GM12878 (cell line): ENCODE measurements around the gene N4BP3. TPM values are rescaled to one million over a fixed set of nuclear protein-coding genes. Genes with fewer than 3 reads are reported as not detected.

Experiments used
- CBFB ChIP-seq: IDR thresholded peaks from 2 replicates; pipeline ENCODE4 v1.6.1; 2016; ENCODE audit warnings: antibody characterized with exemption, low read depth
- CBX5 ChIP-seq: sonication (generic); IDR thresholded peaks from 2 replicates; pipeline ENCODE4 v1.6.1; 2016; ENCODE audit warnings: low read depth, moderate library complexity, mild to moderate bottlenecking, inconsistent platforms
- CEBPZ ChIP-seq: fragments of 150-350 bp; IDR thresholded peaks from 2 replicates; pipeline ENCODE4 v1.6.1; 2016; ENCODE audit warnings: low read depth, low read length
- CREM ChIP-seq: IDR thresholded peaks from 2 replicates; pipeline ENCODE4 v1.6.1; 2014; ENCODE audit warnings: antibody characterized with exemption, low read depth
- EGR1 ChIP-seq, 2 experiments: IDR thresholded peaks; 1 replicate in 1 of 2; 2 replicates in 1 of 2; pipeline ENCODE4 v1.6.1; 2011 to 2012; ENCODE audit warnings: low read depth in 2 of 2, low read length in 2 of 2, borderline replicate concordance in 1 of 2, mild to moderate bottlenecking in 1 of 2, moderate library complexity in 1 of 2
- EP300 ChIP-seq, 2 experiments: fragments of 150-350 bp in 1 of 2; IDR thresholded peaks; 2 replicates each; pipeline ENCODE4 v1.6.1; 2011 to 2012; ENCODE audit warnings: low read depth in 2 of 2, low read length in 2 of 2, borderline replicate concordance in 1 of 2, improper control_type of control experiment in 1 of 2, inconsistent platforms in 1 of 2; ENCODE audit not compliant: control insufficient read depth in 1 of 2
- EZH2 ChIP-seq: IDR thresholded peaks from 2 replicates; pipeline ENCODE4 v1.6.1; 2012; ENCODE audit warnings: low read depth, mild to moderate bottlenecking, control low read depth, inconsistent platforms, low read length, borderline replicate concordance; ENCODE audit not compliant: control insufficient read depth
- HCFC1 ChIP-seq: fragments of 150-350 bp; IDR thresholded peaks from 2 replicates; pipeline ENCODE4 v1.6.1; 2014; ENCODE audit warnings: low read length
- MEF2A ChIP-seq: IDR thresholded peaks from 2 replicates; pipeline ENCODE4 v1.6.1; 2011; ENCODE audit warnings: low read depth, mild to moderate bottlenecking, low read length, moderate library complexity; ENCODE audit not compliant: insufficient read depth
- MEF2B ChIP-seq: fragments of 450-650 bp; IDR thresholded peaks from 2 replicates; pipeline ENCODE4 v1.6.1; 2018; ENCODE audit warnings: mild to moderate bottlenecking, moderate library complexity; ENCODE audit not compliant: partially characterized antibody, poor library complexity, severe bottlenecking
- MLLT1 ChIP-seq: fragments of 450-650 bp; IDR thresholded peaks from 2 replicates; pipeline ENCODE4 v1.6.1; 2016; ENCODE audit warnings: mild to moderate bottlenecking
- PAX5 ChIP-seq: IDR thresholded peaks from 2 replicates; pipeline ENCODE4 v1.6.1; 2011; ENCODE audit warnings: low read depth, low read length, borderline replicate concordance
- RELA ChIP-seq: fragments of 450-650 bp; IDR thresholded peaks from 2 replicates; pipeline ENCODE4 v1.8.0; 2014; ENCODE audit warnings: borderline replicate concordance; ENCODE audit not compliant: partially characterized antibody
- SMAD5 ChIP-seq: IDR thresholded peaks from 2 replicates; pipeline ENCODE4 v1.6.1; 2016; ENCODE audit warnings: antibody characterized with exemption, low read depth
- SPI1 ChIP-seq: IDR thresholded peaks from 2 replicates; pipeline ENCODE4 v1.6.1; 2011; ENCODE audit warnings: low read depth, mild to moderate bottlenecking, low read length, moderate library complexity, borderline replicate concordance; ENCODE audit not compliant: insufficient read depth
- SUZ12 ChIP-seq: fragments of 200-600 bp; sonication (generic); IDR thresholded peaks from one replicate; pipeline ENCODE4 v1.6.1; 2018; ENCODE audit warnings: antibody characterized with exemption, mild to moderate bottlenecking; ENCODE audit not compliant: unreplicated experiment
- TARDBP ChIP-seq: IDR thresholded peaks from 2 replicates; pipeline ENCODE4 v1.6.1; 2016; ENCODE audit warnings: borderline replicate concordance
- TCF12 ChIP-seq: IDR thresholded peaks from 2 replicates; pipeline ENCODE4 v1.6.1; 2011; ENCODE audit warnings: low read depth, mild to moderate bottlenecking, low read length
- YY1 ChIP-seq: IDR thresholded peaks from 2 replicates; pipeline ENCODE4 v1.6.1; 2011; ENCODE audit warnings: low read depth, mild to moderate bottlenecking, low read length
- polyA plus RNA-seq, 11 experiments: library from polyadenylated mRNA; depleted of rRNA in 4 of 11; unstranded in 6 of 11; stranded (reverse) in 5 of 11; fragments of >200 nt; fragmentation: Nextera tagmentation in 4 of 11; fragmentation: Illumina TruSeq in 1 of 11; extraction: Ambion mirVana in 4 of 11; extraction: Trizol in 1 of 11; gene quantifications; 1 replicate in 1 of 11; 2 replicates in 10 of 11; pipeline versions ENCODE4 v1.2.1 to v1.2.3, GENCODE V29; 2011 to 2016; ENCODE audit warnings: inconsistent platforms in 2 of 11, missing spikeins in 2 of 11, low read depth in 1 of 11
- total RNA-seq, 4 experiments: library from RNA; depleted of rRNA in 3 of 4; stranded (reverse); fragments of >200 nt in 3 of 4; fragmentation: Illumina TruSeq in 1 of 4; extraction: Trizol in 1 of 4; gene quantifications; 2 replicates each; pipeline versions ENCODE4 v1.2.1 to v1.2.3, GENCODE V29; 2013 to 2021
- TF ChIP-seq, protein P1 (sequence below): IDR thresholded peaks from 2 replicates; pipeline ENCODE4 v1.6.1; 2011; ENCODE audit warnings: borderline replicate concordance, low read depth, mild to moderate bottlenecking, moderate library complexity, low read length; ENCODE audit not compliant: insufficient read depth, poor library complexity, severe bottlenecking

The N4BP3 gene
- total and polyA plus RNA-seq, 10 of the 15 experiments (the other 5 are each of a cell fraction or from before 2014, with no cell fraction given) = 0.06 to 13.0 (median 4.3) TPM

DNA sequence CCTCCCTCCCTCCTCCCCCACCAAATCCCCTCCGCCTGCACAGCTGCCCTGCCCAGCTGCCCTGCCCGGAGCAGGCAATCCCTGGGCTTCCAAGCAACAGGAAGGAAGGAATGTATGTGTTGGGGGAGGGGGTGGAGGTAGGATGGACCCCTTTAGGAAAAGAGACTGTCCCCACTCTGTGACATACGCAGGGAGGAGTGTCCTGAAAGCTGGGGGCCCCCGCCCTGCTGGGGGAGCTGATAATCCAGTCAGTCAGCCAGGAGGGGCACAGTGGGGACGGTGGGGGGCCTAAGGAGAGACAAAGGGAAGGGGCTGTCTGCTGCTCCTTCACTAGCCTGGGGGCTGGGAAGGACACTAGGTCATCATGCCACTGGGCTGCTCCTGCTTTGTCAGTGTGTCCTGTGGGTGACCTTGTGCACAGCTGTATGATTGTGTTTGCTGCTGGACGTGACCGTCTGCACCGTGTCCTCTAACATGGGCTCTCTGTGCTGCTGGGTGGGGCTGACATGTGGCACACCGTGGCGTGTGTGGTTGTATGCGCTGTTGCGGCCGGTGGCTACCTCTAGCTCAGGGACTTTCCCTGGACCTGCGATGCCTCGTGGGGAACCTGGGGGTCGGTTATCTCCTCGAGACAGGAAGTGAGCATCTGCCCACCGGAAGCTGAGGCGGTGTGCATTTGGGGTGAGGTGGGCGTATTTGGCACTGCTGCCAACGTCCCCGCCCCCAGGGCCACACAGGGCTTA, 3.0 kb downstream of the N4BP3 start (continued):
- TF ChIP-seq RELA = peak; percentile 80
- peak; percentile 52; the same call in 1 of the 2 replicates for TF ChIP-seq CREM
- 0 out of 2 replicates have a peak, but pooled peaks have one; percentile 25 for TF ChIP-seq MEF2A
- TF ChIP-seq TCF12 = peak; percentile 54; the same call in 1 of the 2 replicates
- TF ChIP-seq EZH2 = no peak
- TF ChIP-seq SPI1 = peak; percentile 65; the same call in 1 of the 2 replicates
- TF ChIP-seq MEF2B = peak; percentile 31
- TF ChIP-seq PAX5 = peak; percentile 73; the same call in 1 of the 2 replicates
- peak; percentile 79; the same call in 1 of the 2 replicates for TF ChIP-seq CBFB
- TF ChIP-seq YY1 = peak; percentile 43; the same call in 1 of the 2 replicates
- no peak for TF ChIP-seq SUZ12
- TF ChIP-seq EP300 (IDR thresholded peaks at IDR 0.05; ENCODE audit: borderline replicate concordance in 1 of 2, control insufficient read depth in 1 of 2, low read depth in 2 of 2, low read length in 2 of 2) = peak; percentile 50 to 68; a peak in 1 of 4 replicates
- TF ChIP-seq MLLT1 = no peak; the same call in 1 of the 2 replicates
- TF ChIP-seq CEBPZ = no peak
- no peak for TF ChIP-seq HCFC1
- no peak for TF ChIP-seq SMAD5
- TF ChIP-seq EGR1 (IDR thresholded peaks at IDR 0.05; ENCODE audit: borderline replicate concordance in 1 of 2, low read depth in 2 of 2, low read length in 2 of 2) = peak in 1 of 2 experiments; percentile 89; a peak in 2 of 3 replicates
- TF ChIP-seq, protein P1, sequence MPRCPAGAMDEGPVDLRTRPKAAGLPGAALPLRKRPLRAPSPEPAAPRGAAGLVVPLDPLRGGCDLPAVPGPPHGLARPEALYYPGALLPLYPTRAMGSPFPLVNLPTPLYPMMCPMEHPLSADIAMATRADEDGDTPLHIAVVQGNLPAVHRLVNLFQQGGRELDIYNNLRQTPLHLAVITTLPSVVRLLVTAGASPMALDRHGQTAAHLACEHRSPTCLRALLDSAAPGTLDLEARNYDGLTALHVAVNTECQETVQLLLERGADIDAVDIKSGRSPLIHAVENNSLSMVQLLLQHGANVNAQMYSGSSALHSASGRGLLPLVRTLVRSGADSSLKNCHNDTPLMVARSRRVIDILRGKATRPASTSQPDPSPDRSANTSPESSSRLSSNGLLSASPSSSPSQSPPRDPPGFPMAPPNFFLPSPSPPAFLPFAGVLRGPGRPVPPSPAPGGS = peak; percentile 82
- TF ChIP-seq TARDBP = no peak
- no peak for TF ChIP-seq CBX5
